Activated CD4-positive, CD25-positive, alpha-beta regulatory T cell treated with anti-CD3 and anti-CD28 coated beads, Interleukin-2, amount 50 U/mL, for 24 hours (primary cell): ENCODE data around the gene MCEE.
"Not testable (repeated sequence)": the region's sequence is repeated elsewhere in the genome, so short reads cannot be mapped to it uniquely, and the experiment has no call there.

Experiments used
- ATAC-seq, 2 donors: fragments of 150-1000 bp; cut with Tn5 transposase; one replicate each; pipeline ENCODE4 v1.10.0; 2021; ENCODE audit warnings: mild to moderate bottlenecking in 1 of 2, moderate library complexity in 1 of 2

MCEE gene

GRCh38 chr2:71126957-71127356 lies 3.1 kb downstream of the MCEE start:
- ATAC-seq, result no peak

- ATAC-seq, result no peak
Measured at GRCh38 chr2:71125506-71126294, 4.3 kb downstream of the MCEE start.

- ATAC-seq, result no peak
Measured at GRCh38 chr2:71122387-71123298, 7.4 kb downstream of the MCEE start.

GRCh38 chr2:71121479-71121878 lies 8.6 kb downstream of the MCEE start:
- no peak for ATAC-seq

GRCh38 chr2:71120195-71120594 lies 9.8 kb downstream of the MCEE start:
- no peak for ATAC-seq

- no peak for ATAC-seq
Measured at GRCh38 chr2:71117063-71117462, 13.0 kb downstream of the MCEE start.

- no peak for ATAC-seq
Measured at GRCh38 chr2:71113843-71114242, 16.2 kb downstream of the MCEE start.

GRCh38 chr2:71108091-71108490 lies 21.9 kb downstream of the MCEE start:
- ATAC-seq, result no peak

GRCh38 chr2:71106463-71106862 lies 23.6 kb downstream of the MCEE start:
- not testable (repeated sequence) for ATAC-seq

- ATAC-seq, result no peak
Measured at GRCh38 chr2:71103809-71104208, 26.2 kb downstream of the MCEE start.

- no peak for ATAC-seq
Measured at GRCh38 chr2:71102981-71103681, 26.9 kb downstream of the MCEE start.

- no peak for ATAC-seq
Measured at GRCh38 chr2:71101656-71102055, 28.4 kb downstream of the MCEE start.

- no peak for ATAC-seq
Measured at GRCh38 chr2:71100195-71100964, 29.6 kb downstream of the MCEE start.

GRCh38 chr2:71092491-71093260 lies 37.4 kb downstream of the MCEE start:
- ATAC-seq, result not testable (repeated sequence)

GRCh38 chr2:71091808-71092207 lies 38.2 kb downstream of the MCEE start:
- not testable (repeated sequence) for ATAC-seq

- not testable (repeated sequence) for ATAC-seq
Measured at GRCh38 chr2:71089475-71089874, 40.6 kb downstream of the MCEE start.

GRCh38 chr2:71085325-71086003 lies 44.6 kb downstream of the MCEE start:
- ATAC-seq, result not testable (repeated sequence)

GRCh38 chr2:71083752-71084312 lies 46.2 kb downstream of the MCEE start:
- not testable (repeated sequence) for ATAC-seq

- ATAC-seq, result not testable (repeated sequence)
Measured at GRCh38 chr2:71083297-71083696, 46.7 kb downstream of the MCEE start.
